DMS114 treated with DMSO at 0.1 percent for 48 hours (cell line): ENCODE data around the gene PTPRN2.

ENCODE experiments used
- DNase-seq: peaks from one replicate; lab custom pipeline; 2025; ENCODE audit not compliant: unreplicated experiment; lab: John Stamatoyannopoulos, UW

Gene PTPRN2

DNA sequence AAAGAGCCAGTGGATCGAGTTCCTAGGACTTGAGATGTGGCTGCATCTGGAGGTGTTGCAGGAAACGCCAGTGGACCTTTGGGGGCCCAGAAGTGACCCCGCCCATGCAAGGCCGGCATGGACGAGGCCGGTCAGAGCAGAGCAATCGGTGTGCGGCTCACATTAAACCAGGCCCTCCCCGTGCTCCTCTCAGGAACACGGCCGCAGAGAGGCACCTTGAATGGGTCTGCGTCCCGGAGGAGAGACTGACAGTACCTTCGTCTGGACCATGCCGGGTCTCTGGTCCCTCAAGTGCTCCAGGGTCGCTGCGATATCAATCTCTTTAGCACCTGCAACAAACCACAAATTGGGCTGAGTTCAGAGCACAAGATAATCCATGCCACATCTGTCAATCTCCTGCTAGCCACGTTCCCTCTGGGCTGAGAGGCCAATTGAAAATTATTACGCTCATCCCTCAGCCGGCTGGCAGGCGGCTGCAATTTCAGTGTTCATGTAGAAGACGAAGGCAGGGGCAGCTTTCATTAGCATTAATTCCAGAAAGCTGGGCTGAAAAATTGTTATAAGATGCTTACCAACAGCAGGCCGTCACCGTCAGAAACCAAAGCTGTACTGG is 1038.8 kb downstream of the PTPRN2 start:
- DNase-seq = no peak

DNA sequence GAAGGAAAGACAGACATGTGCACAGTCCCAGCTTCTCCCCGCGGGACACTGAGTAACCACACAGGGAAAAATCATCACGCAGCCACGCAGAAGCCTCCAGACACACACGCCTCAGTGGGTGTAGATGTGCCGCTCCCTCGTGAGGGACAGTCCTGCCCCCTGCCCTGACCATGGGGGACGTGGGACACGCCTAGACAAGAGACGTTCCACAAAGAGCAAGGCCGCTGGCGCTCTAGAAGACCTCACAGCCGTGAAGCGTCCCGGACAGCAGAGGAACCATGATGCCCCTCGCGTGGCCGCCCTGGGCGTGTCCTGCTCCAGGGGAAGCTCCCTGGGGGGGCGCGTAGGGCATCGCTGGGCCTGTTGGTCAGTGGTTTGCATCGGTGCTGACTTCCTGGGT is 1040.0 kb downstream of the PTPRN2 start:
- DNase-seq = no peak

DNA sequence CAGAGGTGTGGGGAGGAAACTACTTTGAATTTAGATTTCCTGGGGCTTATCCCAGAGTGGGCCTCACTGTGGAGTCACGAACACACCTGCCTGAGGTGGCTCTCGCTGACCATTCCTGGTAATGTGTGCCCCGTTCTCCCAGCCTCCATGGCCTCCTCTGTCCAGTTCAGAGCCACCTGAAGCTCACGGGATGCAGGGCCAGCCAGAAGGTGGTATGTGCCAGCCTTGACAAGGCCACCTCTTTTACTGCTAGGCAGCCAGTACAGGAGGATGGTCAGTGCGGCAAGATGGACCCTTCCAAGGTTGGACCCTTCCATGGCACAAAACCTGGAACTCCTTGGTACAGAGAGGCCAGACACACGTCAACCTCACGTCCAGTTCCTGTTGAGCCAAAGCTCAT is 1040.5 kb downstream of the PTPRN2 start:
- no peak for DNase-seq

DNA sequence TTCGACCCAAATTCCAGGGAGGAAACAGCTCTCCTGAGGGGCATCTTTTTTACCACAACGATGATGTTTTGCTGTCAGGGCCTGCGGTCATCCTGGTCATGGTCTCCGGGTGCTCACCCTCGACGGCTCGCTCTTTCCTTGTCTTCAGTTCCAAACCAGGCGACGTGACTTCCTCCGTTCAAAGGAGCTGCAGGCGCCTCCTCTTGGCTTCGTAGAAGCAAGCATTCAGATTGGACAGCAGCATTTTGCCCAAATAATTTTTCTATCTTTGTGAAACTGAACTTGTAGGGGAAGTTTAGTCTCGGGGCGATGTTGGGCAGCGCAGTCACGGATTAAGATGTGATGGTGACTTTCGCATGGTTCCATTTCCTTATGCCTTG is 1042.0 kb downstream of the PTPRN2 start:
- DNase-seq = no peak

DNA sequence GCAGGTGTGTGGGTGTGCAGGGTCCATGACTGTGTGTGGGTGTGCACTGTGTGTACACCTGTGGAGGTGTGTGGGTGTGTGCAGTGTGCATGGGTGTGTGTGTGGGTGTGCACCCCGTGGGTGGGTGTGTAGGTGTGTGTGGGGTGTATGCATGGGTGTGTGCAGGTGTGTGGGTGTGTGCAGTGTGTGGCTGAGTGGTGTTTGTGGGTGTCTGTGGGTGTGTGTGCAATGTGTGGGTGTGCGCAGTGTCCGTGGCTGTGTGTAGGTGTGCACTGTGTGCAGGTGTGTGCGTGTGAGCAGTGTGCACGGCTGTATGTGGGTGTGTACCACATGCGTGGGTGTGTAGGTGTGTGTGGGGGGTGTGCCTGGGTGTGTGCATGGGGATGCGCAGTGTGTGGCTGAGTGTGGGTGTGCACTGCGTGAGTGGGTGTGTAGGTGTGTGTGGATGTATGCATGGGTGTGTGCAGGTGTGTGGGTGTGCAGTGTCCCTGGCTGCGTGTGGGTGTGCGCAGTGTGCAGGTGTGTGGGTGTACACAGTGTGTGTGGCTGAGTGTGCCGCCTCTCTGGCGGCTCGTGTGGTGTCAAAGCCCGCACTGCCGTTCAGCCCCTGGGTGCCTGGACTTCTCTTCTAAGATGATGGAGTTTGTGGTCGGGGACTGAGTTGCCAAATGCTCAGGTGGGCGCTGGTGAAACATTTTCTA is 1042.5 kb downstream of the PTPRN2 start:
- no peak for DNase-seq

DNA sequence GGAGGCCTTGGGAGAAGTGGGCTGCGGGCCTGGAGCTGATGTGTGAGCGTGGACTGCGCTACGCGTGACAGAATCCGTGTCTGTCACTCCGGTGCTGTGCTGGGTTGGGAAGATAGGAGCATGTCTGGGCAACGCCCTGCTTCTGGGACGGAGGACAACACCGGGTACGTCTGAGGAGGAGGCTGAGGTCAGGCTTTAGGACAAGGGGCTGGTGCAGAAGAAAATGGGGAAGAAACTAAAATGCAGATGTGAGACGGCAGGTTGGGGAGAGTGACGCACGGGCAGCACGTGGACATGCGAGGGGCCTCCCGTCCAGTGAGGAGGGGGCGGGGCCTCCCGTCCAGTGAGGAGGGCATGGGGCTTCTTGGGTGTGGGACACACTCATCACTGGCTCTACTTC is 1043.4 kb downstream of the PTPRN2 start:
- no peak for DNase-seq

DNA sequence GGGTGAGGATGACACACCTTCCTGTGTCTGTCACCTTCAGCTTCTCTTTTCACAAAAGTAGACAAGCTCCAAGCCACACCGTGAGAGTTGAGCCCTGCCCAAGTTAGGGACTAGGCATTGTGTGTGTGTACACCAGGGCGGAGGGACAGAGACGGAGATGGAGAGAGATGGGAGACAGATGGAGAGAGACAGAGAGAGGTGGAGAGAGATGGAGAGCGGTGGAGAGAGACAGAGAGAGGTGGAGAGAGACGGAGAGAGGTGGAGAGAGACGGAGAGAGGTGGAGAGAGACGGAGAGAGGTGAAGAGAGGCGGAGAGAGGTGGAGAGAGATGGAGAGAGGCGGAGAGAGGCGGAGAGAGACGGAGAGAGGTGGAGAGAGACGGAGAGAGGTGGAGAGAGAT is 1043.8 kb downstream of the PTPRN2 start:
- DNase-seq = no peak

DNA sequence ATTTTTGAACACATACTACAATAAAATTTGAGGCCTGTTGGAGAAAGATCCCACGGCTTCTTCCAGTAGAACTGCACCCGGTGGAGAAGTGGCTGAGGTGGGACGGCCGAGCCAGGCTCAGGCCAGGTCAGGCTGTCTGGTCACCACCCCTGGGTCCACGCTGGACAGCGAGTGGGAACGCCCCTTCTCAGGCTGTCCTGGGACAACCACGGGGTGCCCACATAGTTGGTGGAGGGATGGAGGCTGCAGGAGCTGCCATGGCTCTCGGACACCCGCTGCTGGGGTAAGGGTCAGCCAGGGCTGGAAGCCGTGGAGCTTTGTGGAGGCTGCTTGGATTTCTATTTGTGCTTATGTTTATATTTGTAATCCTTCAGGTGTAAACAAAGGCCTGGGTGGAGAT is 1044.3 kb downstream of the PTPRN2 start:
- DNase-seq = no peak

DNA sequence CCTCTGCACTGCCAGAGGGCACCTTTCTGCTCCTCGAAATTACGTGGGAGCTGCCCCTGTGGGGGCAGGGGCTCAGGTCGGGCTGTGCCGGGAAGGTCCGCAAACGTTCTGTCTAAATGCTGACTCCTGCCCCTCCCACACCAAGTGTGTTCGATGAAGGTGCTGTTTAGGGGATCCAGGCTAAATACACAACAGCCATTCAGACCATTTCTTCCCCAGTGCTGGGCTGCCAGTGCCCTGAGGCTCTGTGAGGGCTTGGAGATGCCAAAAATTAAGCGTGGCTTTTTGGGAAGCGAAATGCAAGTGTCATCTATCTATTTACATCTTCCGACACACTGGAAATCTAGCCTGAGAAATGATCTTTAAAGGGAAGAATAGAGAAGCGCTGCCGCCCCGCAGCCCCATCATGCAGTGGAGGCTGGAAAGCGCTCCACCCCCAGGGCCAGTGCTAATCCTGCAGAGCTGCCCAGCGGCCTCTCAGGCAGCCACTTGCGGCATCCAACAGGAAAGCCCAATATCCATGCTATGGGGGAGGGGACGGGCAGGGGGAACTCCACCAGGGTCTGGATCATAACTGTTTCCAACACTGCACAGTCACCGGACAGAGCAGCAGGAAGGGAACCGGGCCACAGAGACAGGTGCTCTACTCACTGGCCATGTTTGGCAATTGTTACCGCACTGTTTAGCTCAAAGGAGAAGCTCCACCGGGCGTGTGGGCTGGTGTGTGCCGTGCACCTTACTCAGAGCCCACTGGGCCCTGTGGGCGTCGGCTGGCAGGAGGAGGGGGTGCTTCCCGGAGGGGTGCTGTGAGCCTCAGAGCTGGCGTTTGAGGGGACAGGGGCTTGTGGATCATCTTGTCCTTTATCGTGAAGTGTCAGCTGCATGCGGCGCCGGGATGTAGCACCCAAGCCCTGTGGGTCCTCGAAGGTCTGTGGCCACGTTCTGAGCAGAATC is 1045.3 kb downstream of the PTPRN2 start:
- DNase-seq = no peak

DNA sequence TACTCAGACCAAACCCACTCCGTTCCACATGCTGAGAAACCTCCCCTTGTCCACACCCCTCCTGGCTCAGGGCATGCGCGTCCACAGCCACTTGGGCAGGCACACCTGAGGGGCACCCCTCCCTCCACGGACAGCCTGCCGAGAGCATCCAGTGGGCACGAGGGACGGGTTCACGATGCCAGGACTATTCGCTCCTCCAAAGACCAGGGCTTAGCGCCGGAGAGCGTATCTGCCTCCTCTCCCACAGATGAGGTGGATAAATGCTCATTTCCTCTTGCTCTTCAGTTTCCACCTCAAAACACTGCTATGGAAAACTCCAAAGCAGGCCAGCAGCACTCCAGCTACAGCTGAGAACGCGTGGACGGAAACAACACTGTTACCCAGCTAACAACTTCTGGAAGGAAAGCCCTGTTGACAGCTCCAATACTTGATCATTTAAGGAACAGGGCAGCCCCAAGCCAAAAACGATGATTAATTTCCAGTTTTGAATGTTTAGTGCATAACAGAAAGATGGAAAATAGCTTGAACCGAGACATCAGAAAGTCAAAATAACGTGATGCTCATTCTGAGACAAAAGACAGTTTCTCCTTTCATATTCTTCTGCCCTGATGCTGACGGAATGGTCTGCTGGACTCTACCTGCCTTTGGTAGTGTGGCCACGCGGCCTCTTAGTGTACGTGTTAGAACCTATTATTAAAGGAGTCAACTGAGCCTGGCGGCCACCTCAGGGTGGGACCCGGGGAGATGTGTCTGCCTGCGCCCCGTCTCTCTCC is 1046.1 kb downstream of the PTPRN2 start:
- DNase-seq = no peak

DNA sequence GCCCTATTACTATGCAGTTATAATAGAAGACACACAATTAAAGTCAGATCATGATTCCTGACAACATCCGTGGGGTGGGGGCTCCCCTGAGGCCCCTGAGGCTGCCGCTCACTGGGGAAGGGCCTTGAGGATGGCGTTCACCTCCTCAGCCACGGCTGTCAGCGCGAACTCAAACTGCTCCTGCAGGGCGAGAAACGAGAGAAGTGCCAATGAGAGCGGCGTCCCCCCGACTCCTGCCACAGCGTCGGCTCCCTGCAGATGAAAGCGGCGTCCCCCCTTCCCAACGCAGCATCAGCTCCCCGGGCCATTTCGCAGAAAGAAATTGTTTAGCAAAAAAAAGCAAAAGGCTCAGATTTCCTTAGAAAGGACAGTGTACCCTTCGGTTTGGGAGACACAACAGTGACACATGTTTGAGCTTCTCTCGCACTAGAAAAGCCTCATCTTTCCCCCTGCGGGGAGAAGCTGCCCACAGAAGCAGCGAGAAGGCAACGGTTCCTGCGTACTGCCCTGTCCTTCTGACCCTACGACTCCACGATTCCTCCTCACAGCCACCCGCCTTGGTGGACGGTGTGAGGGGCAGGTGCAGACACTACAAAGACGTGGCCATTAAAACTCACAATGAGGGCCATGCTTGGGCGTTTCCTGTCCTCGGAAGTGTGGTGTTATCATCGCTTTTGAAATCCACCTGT is 1046.9 kb downstream of the PTPRN2 start:
- no peak for DNase-seq

DNA sequence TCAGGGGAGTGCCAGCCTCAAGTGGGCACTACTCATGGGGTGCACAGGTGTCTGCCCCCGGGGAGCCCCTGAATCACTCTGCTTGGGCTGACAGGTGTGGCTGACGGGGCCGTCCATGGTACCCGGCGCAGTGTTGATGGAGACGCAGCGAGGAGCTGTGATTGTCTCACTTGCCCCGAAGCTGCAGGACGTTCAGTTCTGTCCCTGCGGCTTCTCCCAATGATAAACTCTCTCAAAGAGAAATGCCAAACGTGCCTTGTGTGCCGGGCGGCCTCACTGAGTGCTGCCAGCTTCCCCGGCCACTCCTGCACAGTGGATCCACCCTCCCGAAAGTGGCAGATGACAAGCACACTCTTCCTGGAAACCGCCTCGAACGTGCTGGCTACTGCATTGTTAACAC is 1047.6 kb downstream of the PTPRN2 start:
- no peak for DNase-seq

DNA sequence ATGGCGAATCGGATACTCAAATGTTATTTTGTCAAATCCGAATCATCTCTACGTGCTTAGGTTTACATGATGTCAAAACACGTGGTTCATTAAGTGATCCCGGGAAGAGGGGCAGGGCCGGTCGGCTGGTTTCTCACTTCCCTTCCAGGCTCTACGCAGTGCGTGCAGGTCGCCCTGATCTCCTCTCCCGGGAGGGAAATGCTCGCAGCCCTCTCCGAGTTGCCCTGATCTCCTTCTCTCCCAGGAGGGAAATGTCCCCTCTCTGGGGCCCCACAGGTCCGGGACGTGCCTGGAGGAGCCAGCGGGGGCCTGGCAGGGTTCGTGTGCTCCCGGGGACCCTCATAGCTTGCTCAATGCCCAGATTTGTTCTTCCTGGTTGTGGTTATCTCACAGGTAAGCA is 1048.1 kb downstream of the PTPRN2 start:
- no peak for DNase-seq

DNA sequence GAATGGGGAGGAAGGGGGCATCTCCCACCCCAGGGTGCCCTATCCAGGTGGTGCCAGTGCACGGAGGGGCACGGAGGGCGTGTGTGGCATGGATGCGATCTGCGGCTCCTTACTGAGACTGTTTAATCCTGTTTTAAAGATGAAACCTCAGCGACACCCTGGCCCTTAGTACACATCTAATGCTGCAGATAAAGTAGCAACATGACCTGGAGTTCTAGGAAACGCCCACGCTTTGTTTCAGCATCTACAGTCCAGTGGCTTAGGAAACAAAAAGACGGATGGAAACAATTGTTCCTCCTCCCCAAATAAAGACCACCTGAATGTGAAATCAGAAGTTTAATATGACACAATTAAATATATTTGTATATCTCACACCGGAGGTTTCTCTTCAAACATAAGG is 1048.9 kb downstream of the PTPRN2 start:
- DNase-seq = no peak

DNA sequence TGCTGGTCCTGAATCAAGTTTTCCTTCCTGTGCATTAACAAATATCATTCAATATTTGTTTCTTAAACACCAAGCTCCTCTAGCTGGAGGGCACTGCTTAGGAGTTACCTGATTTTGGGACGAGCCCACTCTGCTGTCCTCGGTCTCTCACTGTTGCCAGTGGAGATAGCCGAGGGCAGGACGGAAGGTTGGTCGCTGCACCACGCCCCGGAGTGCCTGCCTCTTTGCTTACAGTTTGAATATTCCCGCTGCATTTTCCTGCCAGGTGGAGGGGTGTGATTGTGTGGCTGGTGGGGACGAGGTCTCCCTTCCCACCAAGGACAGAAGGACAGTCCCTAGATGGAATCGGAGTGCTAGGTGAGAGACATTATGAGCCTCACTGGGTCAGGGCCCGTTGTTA is 1049.3 kb downstream of the PTPRN2 start:
- DNase-seq = no peak

DNA sequence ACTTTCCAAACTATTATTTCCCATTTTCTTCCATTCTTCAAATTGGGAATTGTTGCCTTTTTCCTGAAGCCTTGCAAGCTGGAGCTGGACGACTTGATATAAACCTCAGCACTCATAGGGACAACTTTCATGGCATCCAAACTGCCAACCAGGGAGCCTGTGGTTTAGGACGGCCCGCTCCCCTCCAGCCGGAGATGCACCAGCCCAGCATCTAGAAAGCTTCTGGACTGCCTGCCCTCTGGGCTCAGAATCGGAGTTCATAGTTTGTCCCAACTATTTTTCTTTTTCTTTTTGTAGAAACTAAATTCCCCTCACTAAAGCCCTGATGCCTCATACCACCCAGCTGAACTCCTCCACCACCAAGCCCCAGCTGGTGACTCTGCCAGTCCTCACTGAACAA is 1050.6 kb downstream of the PTPRN2 start:
- DNase-seq = no peak

DNA sequence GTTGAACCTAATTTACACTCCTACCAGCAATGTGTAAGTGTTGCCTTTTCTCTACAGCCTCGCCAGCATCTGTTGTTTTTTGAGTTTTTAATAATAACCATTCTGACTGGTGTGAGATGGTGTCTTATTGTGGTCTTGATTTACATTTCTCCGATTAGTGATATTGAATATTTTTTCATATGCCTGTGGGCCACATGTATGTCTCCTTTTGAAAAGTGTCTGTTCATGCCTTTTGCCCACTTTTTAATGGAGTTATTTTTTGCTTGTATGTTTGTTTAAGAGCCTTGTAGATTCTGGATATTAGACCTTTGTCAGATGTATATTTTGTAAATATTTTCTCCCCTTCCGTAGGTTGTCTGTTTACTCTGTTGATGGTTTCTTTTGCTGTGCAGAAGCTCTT is 1055.6 kb downstream of the PTPRN2 start:
- no peak for DNase-seq

DNA sequence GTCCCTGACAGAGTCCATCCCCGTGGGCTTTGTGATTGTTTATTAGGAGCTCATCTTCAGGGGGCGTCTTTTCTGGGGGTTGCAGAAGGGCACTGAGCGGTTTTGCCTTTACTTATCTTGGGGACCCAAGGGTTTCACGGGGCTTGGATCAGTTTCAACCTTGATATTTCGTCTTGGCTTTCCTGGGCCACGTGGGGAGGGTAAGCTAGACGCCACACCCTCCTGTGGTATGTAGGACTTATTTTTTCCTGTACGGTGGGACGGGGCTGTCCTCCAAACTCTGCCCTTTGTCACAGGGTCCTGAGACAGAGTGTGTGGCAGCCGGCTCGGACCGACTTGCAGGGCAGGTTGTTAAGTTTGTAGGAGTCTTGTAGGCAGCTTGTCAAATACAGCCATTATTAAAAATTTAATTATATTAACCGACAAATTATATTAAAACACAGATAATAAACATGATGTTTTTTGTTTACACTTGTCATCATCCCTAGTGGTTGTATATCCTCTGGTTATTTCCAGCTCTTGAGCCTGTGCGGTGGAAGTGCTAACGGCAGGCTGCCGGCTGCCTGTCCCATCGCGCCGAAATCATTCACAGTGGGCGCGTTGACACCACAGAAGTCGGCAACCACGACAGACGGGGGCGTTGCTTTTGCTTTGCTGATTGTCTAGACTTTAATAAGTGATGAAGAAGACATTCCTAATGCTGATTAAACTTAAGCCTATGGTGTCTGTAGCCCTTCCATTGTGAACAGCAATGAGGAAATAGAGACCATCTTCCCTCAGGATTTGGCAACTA is 1057.7 kb downstream of the PTPRN2 start:
- no peak for DNase-seq

DNA sequence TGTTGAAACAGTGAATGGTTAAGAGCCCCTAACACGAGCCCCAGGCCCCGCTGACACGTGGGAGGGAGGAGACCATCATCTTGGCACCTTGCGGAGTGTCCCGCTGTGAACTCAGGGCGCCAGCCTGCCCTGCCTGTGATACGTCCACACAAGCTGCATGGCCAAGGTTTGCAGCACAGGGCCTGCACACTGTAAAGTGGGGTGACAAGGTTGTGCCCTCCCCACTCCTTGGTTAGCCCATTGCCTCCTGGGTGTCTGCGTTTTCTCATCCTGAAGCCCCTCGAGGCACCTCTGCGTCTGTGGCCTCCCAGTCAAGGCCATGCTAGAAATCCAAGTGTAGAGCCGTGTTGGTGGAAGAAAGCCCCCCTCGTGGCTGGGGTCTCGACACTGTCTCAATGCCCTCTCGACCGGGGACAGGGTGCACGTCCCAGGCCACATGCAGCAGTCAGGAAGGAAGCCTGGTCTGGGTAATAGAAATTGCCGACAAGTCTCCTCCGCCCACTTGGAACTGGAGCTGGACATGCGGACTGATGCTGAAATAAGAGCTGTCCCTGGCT is 1058.8 kb downstream of the PTPRN2 start:
- no peak for DNase-seq

DNA sequence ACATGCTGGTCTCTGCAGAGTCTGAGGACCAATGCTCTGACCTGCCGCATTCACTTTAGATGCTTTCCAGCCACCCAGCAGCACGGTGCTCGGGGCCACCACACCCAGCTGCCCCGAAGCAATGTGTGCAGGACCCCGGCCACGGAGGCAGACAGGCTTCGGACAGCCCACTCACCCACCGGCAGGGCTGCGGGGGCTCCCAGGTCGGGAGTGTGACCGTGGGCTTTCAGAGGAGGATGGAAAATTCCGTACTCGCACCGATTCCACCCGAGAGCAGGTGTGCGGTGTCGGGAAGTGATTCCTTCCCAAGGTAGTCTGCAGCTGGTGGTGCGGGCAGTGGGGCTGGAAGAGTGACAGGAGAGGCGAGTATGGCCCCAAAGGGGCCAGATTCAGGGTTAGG is 1059.9 kb downstream of the PTPRN2 start:
- no peak for DNase-seq
